HG03097 (cell line): ENCODE results near the gene MYCBP2.
"Not testable (repeated sequence)": the region's sequence is repeated elsewhere in the genome, so short reads cannot be mapped to it uniquely, and the experiment has no call there.

Experiments used
- ATAC-seq: cut with Tn5 transposase; IDR thresholded peaks from one replicate; pipeline ENCODE4 v1.9.1; 2021; ENCODE audit not compliant: unreplicated experiment, low FRiP score

The MYCBP2 gene

GRCh38 chr13:77040835-77041234, 286.1 kb downstream of the MYCBP2 start:
- ATAC-seq = no peak

- no peak for ATAC-seq
Measured at GRCh38 chr13:77040076-77040475, 286.8 kb downstream of the MYCBP2 start.

- no peak for ATAC-seq
Measured at GRCh38 chr13:77038907-77039480, 287.9 kb downstream of the MYCBP2 start.

GRCh38 chr13:77036279-77036678, 290.6 kb downstream of the MYCBP2 start:
- no peak for ATAC-seq

- no peak for ATAC-seq
Measured at GRCh38 chr13:77034881-77035280, 292.0 kb downstream of the MYCBP2 start.

GRCh38 chr13:77033717-77034302, 293.1 kb downstream of the MYCBP2 start:
- no peak for ATAC-seq

- ATAC-seq = no peak
Measured at GRCh38 chr13:77031656-77032243, 295.1 kb downstream of the MYCBP2 start.

- ATAC-seq = no peak
Measured at GRCh38 chr13:77029436-77029835, 297.5 kb downstream of the MYCBP2 start.

- no peak for ATAC-seq
Measured at GRCh38 chr13:77028202-77028601, 298.7 kb downstream of the MYCBP2 start.

GRCh38 chr13:77026861-77027621, 299.9 kb downstream of the MYCBP2 start, which contains the start of gene FBXL3:
Gene FBXL3 (minus strand): TSS chr13:77027159. CDS start chr13:77021860, 5,299 bp downstream.
- ATAC-seq = peak; percentile 60

GRCh38 chr13:77026255-77026860, 300.5 kb downstream of the MYCBP2 start:
- peak; percentile 45 for ATAC-seq

- ATAC-seq = no peak
Measured at GRCh38 chr13:77022341-77022740, 304.6 kb downstream of the MYCBP2 start.

GRCh38 chr13:77019756-77020155, 307.1 kb downstream of the MYCBP2 start:
- no peak for ATAC-seq

GRCh38 chr13:77016888-77017623, 309.8 kb downstream of the MYCBP2 start:
- ATAC-seq = no peak

GRCh38 chr13:77016251-77016812, 310.6 kb downstream of the MYCBP2 start:
- ATAC-seq = no peak

GRCh38 chr13:77014906-77015685, 311.8 kb downstream of the MYCBP2 start:
- no peak for ATAC-seq

- ATAC-seq = no peak
Measured at GRCh38 chr13:77013853-77014542, 312.9 kb downstream of the MYCBP2 start.

- not testable (repeated sequence) for ATAC-seq
Measured at GRCh38 chr13:77009719-77010118, 317.2 kb downstream of the MYCBP2 start.

- no peak for ATAC-seq
Measured at GRCh38 chr13:77009011-77009410, 317.9 kb downstream of the MYCBP2 start.
